GM23338 (cell line): ENCODE data around the gene SCNN1G. TPM values are rescaled to one million over a fixed set of nuclear protein-coding genes. Genes with fewer than 3 reads are reported as not detected.
A peak's percentile ranks its signal among the peaks of the same experiment; 100 is the strongest.

Experiments used
- ATAC-seq: fragments of 200-7000 bp; cut with Tn5 transposase; 3 replicates; pipeline ENCODE4 v1.9.1; 2020
- DNase-seq: peaks from one replicate; pipeline ENCODE4 v3.0.0-alpha.2; 2015; ENCODE audit warnings: low spot score
- H2AFZ ChIP-seq: fragments of 200-600 bp; sonication (generic); 2 replicates; pipeline ENCODE4 v1.8.0; 2016; ENCODE audit warnings: antibody characterized with exemption, mild to moderate bottlenecking, moderate library complexity
- H3F3A ChIP-seq: fragments of 200-600 bp; sonication (generic); replicated peaks from 2 replicates; pipeline ENCODE4 v1.8.0; 2017; ENCODE audit warnings: antibody characterized with exemption, mixed run types, low read depth
- H3K27ac ChIP-seq: fragments of 200-600 bp; sonication (generic); 2 replicates; pipeline ENCODE4 v1.6.1; 2016; ENCODE audit warnings: low read depth
- H3K27me3 ChIP-seq: fragments of 200-600 bp; sonication (generic); 2 replicates; pipeline ENCODE4 v1.8.0; 2016; ENCODE audit warnings: mild to moderate bottlenecking, mixed run types, moderate library complexity; ENCODE audit not compliant: insufficient read depth
- H3K36me3 ChIP-seq: fragments of 200-600 bp; sonication (generic); 2 replicates; pipeline ENCODE4 v1.8.0; 2016; ENCODE audit warnings: mild to moderate bottlenecking; ENCODE audit not compliant: insufficient read depth
- H3K4me1 ChIP-seq: fragments of 200-600 bp; sonication (generic); 2 replicates; pipeline ENCODE4 v1.8.0; 2016; ENCODE audit warnings: mild to moderate bottlenecking, moderate library complexity; ENCODE audit not compliant: insufficient read depth
- H3K4me2 ChIP-seq: fragments of 200-600 bp; sonication (generic); 2 replicates; pipeline ENCODE4 v1.7.1; 2017; ENCODE audit warnings: mixed run types
- H3K4me3 ChIP-seq: fragments of 200-600 bp; sonication (generic); 2 replicates; pipeline ENCODE4 v1.6.1; 2016; ENCODE audit warnings: mixed run types
- H3K79me2 ChIP-seq: fragments of 200-600 bp; sonication (generic); replicated peaks from 2 replicates; pipeline ENCODE4 v1.8.0; 2017; ENCODE audit warnings: mild to moderate bottlenecking; ENCODE audit not compliant: insufficient read depth
- H3K9me2 ChIP-seq: fragments of 200-600 bp; sonication (generic); 2 replicates; pipeline ENCODE4 v1.8.0; 2017; ENCODE audit not compliant: insufficient read depth
- H4K20me1 ChIP-seq: fragments of 200-600 bp; sonication (generic); replicated peaks from 2 replicates; pipeline ENCODE4 v1.8.0; 2017; ENCODE audit warnings: mild to moderate bottlenecking; ENCODE audit not compliant: insufficient read depth
- H3K27ac Mint-ChIP-seq: 2 replicates; pipeline ENCODE4 v1.8.0; 2020; ENCODE audit warnings: inconsistent platforms, mild to moderate bottlenecking, moderate library complexity, mixed read lengths
- H3K27me3 Mint-ChIP-seq: 3 replicates; pipeline ENCODE4 v1.8.0; 2022; ENCODE audit warnings: low read depth, mild to moderate bottlenecking, moderate library complexity, mixed read lengths, inconsistent platforms; ENCODE audit not compliant: insufficient read depth, poor library complexity
- H3K36me3 Mint-ChIP-seq: 3 replicates; pipeline ENCODE4 v1.8.0; 2021; ENCODE audit warnings: low read depth, mild to moderate bottlenecking, inconsistent platforms, moderate library complexity, mixed read lengths
- H3K4me1 Mint-ChIP-seq: 3 replicates; pipeline ENCODE4 v1.8.0; 2020; ENCODE audit warnings: mild to moderate bottlenecking, inconsistent platforms, mixed read lengths
- H3K4me3 Mint-ChIP-seq: 3 replicates; pipeline ENCODE4 v1.8.0; 2021; ENCODE audit warnings: moderate library complexity, mild to moderate bottlenecking, inconsistent platforms, mixed read lengths
- H3K9me3 Mint-ChIP-seq: 3 replicates; pipeline ENCODE4 v1.8.0; 2020; ENCODE audit warnings: moderate library complexity, mild to moderate bottlenecking, inconsistent platforms, mixed read lengths
- CREB1 ChIP-seq: fragments of 250-450 bp; sonication (Bioruptor Pico); IDR thresholded peaks from 2 replicates; pipeline ENCODE4 v1.5.0; 2020; ENCODE audit warnings: low read depth, mild to moderate bottlenecking, moderate library complexity
- EZH2phosphoT487 ChIP-seq: fragments of 200-600 bp; sonication (generic); IDR thresholded peaks from one replicate; pipeline ENCODE4 v1.8.1; 2018; ENCODE audit warnings: antibody characterized with exemption; ENCODE audit not compliant: unreplicated experiment
- POLR2AphosphoS5 ChIP-seq: IDR thresholded peaks from 2 replicates; pipeline ENCODE4 v1.6.1; 2016; ENCODE audit warnings: antibody characterized with exemption, low read depth
- STAT1 ChIP-seq: IDR thresholded peaks from one replicate; pipeline ENCODE4 v1.6.1; 2016; ENCODE audit warnings: antibody characterized with exemption; ENCODE audit not compliant: unreplicated experiment
- ZNF331 ChIP-seq: fragments of 250-450 bp; sonication (Bioruptor Pico); IDR thresholded peaks from 2 replicates; pipeline ENCODE4 v1.5.0; 2020; ENCODE audit warnings: low read depth, mild to moderate bottlenecking, moderate library complexity
- polyA plus RNA-seq: library from polyadenylated mRNA; unstranded; fragments of >200 nt; fragmentation: Nextera tagmentation; extraction: Ambion mirVana; gene quantifications from 2 replicates; pipeline ENCODE4 v1.2.1, GENCODE V29; 2016
- total RNA-seq: library from RNA; depleted of rRNA; stranded (reverse); fragments of >200 nt; shearing (Covaris generic); gene quantifications from 2 replicates; pipeline ENCODE4 v1.2.3, GENCODE V29; 2014
- TF ChIP-seq, protein P1 (sequence below): IDR thresholded peaks from 2 replicates; pipeline ENCODE4 v1.6.1; 2016; ENCODE audit warnings: antibody characterized with exemption
- TF ChIP-seq, protein P2 (sequence below): fragments of 250-450 bp; sonication (Bioruptor Pico); IDR thresholded peaks from 2 replicates; pipeline ENCODE4 v1.5.0; 2020; ENCODE audit warnings: mild to moderate bottlenecking, moderate library complexity
- TF ChIP-seq, protein P3 (sequence below), 2 experiments: fragments of 200-600 bp in 1 of 2; sonication (generic) in 1 of 2; conservative IDR thresholded peaks; 2 replicates each; pipeline versions ENCODE4 v1.5.1 to v1.6.1; 2016 to 2017; ENCODE audit warnings: antibody characterized with exemption in 2 of 2, low read depth in 2 of 2, mild to moderate bottlenecking in 2 of 2, moderate library complexity in 1 of 2

The SCNN1G gene
- total and polyA plus RNA-seq, 2 experiments from 2014 or later: 0.97 to 1.1 TPM

DNA sequence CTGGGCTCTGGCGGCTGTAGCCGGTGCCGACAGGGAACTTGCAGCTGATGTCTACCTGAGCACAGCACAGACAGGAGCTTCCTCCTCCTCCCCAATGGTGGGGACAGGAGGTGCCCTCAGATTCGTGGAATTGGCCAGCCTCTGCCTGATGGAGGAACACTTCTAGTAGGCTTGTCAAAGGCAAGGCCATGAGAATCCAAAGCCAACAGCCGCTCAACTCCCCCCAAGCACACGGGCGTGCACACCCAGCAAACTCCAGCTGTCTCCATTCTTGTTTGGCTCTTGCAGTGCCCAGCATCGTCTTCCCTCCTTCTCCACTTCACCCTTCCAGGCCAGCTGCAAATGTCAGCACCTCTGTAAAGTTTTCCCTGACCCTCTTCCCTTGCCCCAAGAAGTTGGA is 35.1 kb downstream of the SCNN1G start:
- Mint-ChIP-seq H3K27me3 (peaks cover 3% of the 10 kb centered on the region), H3K9me3 (no peaks in the 10 kb centered on the region), H3K27ac (no peak overlapping the region), H3K4me3 (no peak overlapping the region), H3K36me3 (no peaks in the 10 kb centered on the region; the same call in 2 of the 3 replicates), H3K4me1 (peaks cover under 1% of the 10 kb centered on the region; the same call in 2 of the 3 replicates)
- ATAC-seq (peak; percentile 34; the same call in 2 of the 3 replicates), DNase-seq (peak; percentile 4)
- H3K27me3 ChIP-seq: no peaks in the 10 kb centered on the region
- no peaks in the 10 kb centered on the region for H3F3A ChIP-seq
- no peaks in the 10 kb centered on the region for H3K4me1 ChIP-seq
- no peak overlapping the region for H2AFZ ChIP-seq
- TF ChIP-seq, protein P1, sequence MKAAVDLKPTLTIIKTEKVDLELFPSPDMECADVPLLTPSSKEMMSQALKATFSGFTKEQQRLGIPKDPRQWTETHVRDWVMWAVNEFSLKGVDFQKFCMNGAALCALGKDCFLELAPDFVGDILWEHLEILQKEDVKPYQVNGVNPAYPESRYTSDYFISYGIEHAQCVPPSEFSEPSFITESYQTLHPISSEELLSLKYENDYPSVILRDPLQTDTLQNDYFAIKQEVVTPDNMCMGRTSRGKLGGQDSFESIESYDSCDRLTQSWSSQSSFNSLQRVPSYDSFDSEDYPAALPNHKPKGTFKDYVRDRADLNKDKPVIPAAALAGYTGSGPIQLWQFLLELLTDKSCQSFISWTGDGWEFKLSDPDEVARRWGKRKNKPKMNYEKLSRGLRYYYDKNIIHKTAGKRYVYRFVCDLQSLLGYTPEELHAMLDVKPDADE: no peak
- TF ChIP-seq, protein P2, sequence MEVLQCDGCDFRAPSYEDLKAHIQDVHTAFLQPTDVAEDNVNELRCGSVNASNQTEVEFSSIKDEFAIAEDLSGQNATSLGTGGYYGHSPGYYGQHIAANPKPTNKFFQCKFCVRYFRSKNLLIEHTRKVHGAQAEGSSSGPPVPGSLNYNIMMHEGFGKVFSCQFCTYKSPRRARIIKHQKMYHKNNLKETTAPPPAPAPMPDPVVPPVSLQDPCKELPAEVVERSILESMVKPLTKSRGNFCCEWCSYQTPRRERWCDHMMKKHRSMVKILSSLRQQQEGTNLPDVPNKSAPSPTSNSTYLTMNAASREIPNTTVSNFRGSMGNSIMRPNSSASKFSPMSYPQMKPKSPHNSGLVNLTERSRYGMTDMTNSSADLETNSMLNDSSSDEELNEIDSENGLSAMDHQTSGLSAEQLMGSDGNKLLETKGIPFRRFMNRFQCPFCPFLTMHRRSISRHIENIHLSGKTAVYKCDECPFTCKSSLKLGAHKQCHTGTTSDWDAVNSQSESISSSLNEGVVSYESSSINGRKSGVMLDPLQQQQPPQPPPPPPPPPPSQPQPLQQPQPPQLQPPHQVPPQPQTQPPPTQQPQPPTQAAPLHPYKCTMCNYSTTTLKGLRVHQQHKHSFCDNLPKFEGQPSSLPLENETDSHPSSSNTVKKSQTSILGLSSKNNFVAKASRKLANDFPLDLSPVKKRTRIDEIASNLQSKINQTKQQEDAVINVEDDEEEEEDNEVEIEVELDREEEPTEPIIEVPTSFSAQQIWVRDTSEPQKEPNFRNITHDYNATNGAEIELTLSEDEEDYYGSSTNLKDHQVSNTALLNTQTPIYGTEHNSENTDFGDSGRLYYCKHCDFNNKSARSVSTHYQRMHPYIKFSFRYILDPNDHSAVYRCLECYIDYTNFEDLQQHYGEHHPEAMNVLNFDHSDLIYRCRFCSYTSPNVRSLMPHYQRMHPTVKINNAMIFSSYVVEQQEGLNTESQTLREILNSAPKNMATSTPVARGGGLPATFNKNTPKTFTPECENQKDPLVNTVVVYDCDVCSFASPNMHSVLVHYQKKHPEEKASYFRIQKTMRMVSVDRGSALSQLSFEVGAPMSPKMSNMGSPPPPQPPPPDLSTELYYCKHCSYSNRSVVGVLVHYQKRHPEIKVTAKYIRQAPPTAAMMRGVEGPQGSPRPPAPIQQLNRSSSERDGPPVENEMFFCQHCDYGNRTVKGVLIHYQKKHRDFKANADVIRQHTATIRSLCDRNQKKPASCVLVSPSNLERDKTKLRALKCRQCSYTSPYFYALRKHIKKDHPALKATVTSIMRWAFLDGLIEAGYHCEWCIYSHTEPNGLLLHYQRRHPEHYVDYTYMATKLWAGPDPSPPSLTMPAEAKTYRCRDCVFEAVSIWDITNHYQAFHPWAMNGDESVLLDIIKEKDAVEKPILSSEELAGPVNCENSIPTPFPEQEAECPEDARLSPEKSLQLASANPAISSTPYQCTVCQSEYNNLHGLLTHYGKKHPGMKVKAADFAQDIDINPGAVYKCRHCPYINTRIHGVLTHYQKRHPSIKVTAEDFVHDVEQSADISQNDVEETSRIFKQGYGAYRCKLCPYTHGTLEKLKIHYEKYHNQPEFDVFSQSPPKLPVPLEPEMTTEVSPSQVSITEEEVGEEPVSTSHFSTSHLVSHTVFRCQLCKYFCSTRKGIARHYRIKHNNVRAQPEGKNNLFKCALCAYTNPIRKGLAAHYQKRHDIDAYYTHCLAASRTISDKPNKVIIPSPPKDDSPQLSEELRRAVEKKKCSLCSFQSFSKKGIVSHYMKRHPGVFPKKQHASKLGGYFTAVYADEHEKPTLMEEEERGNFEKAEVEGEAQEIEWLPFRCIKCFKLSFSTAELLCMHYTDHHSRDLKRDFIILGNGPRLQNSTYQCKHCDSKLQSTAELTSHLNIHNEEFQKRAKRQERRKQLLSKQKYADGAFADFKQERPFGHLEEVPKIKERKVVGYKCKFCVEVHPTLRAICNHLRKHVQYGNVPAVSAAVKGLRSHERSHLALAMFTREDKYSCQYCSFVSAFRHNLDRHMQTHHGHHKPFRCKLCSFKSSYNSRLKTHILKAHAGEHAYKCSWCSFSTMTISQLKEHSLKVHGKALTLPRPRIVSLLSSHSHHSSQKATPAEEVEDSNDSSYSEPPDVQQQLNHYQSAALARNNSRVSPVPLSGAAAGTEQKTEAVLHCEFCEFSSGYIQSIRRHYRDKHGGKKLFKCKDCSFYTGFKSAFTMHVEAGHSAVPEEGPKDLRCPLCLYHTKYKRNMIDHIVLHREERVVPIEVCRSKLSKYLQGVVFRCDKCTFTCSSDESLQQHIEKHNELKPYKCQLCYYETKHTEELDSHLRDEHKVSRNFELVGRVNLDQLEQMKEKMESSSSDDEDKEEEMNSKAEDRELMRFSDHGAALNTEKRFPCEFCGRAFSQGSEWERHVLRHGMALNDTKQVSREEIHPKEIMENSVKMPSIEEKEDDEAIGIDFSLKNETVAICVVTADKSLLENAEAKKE (CRISPR knock-in tag): no peak
- TF ChIP-seq STAT1 (no peak), CREB1 (CRISPR knock-in tag) (no peak), POLR2AphosphoS5 (no peak), EZH2phosphoT487 (no peak), ZNF331 (no peak)
- TF ChIP-seq, protein P3, sequence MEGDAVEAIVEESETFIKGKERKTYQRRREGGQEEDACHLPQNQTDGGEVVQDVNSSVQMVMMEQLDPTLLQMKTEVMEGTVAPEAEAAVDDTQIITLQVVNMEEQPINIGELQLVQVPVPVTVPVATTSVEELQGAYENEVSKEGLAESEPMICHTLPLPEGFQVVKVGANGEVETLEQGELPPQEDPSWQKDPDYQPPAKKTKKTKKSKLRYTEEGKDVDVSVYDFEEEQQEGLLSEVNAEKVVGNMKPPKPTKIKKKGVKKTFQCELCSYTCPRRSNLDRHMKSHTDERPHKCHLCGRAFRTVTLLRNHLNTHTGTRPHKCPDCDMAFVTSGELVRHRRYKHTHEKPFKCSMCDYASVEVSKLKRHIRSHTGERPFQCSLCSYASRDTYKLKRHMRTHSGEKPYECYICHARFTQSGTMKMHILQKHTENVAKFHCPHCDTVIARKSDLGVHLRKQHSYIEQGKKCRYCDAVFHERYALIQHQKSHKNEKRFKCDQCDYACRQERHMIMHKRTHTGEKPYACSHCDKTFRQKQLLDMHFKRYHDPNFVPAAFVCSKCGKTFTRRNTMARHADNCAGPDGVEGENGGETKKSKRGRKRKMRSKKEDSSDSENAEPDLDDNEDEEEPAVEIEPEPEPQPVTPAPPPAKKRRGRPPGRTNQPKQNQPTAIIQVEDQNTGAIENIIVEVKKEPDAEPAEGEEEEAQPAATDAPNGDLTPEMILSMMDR (conservative IDR thresholded peaks at IDR 0.05; ENCODE audit: low read depth in 2 of 2): no peak
- H3K79me2 ChIP-seq: no peaks in the 10 kb centered on the region
- H3K36me3 ChIP-seq: no peaks in the 10 kb centered on the region
- H3K4me2 ChIP-seq: no peak overlapping the region
- H3K9me2 ChIP-seq: no peaks in the 10 kb centered on the region
- no peak overlapping the region for H3K27ac ChIP-seq
- no peak overlapping the region for H3K4me3 ChIP-seq
- no peaks in the 10 kb centered on the region for H4K20me1 ChIP-seq
